HG02642 (cell line): ENCODE data around the gene GOLGA8T.
"Not testable (repeated sequence)": the region's sequence is repeated elsewhere in the genome, so short reads cannot be mapped to it uniquely, and the experiment has no call there.

Experiments
- ATAC-seq: cut with Tn5 transposase; IDR thresholded peaks from one replicate; pipeline ENCODE4 v1.9.1; 2021; ENCODE audit warnings: mild to moderate bottlenecking; ENCODE audit not compliant: unreplicated experiment, poor library complexity

The GOLGA8T gene

GRCh38 chr15:30134751-30135150 lies at the start of gene GOLGA8T:
TSS of gene GOLGA8T (plus strand) at chr15:30135051. CDS start at chr15:30135149, 98 bp downstream.
- ATAC-seq, result not testable (repeated sequence)

- ATAC-seq, result not testable (repeated sequence)
Measured at GRCh38 chr15:30097827-30098226, 37.0 kb upstream of the GOLGA8T start.

- ATAC-seq, result not testable (repeated sequence)
Measured at GRCh38 chr15:30102890-30103289, 32.0 kb upstream of the GOLGA8T start.

GRCh38 chr15:30103941-30104507 lies 30.8 kb upstream of the GOLGA8T start:
- ATAC-seq, result peak; percentile 36

GRCh38 chr15:30110591-30110990 lies 24.3 kb upstream of the GOLGA8T start:
- not testable (repeated sequence) for ATAC-seq

- ATAC-seq, result not testable (repeated sequence)
Measured at GRCh38 chr15:30130066-30130465, 4.8 kb upstream of the GOLGA8T start.

- ATAC-seq, result not testable (repeated sequence)
Measured at GRCh38 chr15:30143246-30143645, 8.4 kb downstream of the GOLGA8T start.

GRCh38 chr15:30149891-30150290 lies 15.0 kb downstream of the GOLGA8T start:
- ATAC-seq, result not testable (repeated sequence)

- ATAC-seq, result not testable (repeated sequence)
Measured at GRCh38 chr15:30162479-30163357, 27.9 kb downstream of the GOLGA8T start.

- ATAC-seq, result not testable (repeated sequence)
Measured at GRCh38 chr15:30163759-30164158, 28.9 kb downstream of the GOLGA8T start.

GRCh38 chr15:30164257-30164656 lies 29.4 kb downstream of the GOLGA8T start:
- not testable (repeated sequence) for ATAC-seq

- ATAC-seq, result not testable (repeated sequence)
Measured at GRCh38 chr15:30167403-30167802, 32.6 kb downstream of the GOLGA8T start.

- not testable (repeated sequence) for ATAC-seq
Measured at GRCh38 chr15:30167886-30168285, 33.0 kb downstream of the GOLGA8T start.

- not testable (repeated sequence) for ATAC-seq
Measured at GRCh38 chr15:30171452-30171851, 36.6 kb downstream of the GOLGA8T start.

- peak; percentile 64 for ATAC-seq
Measured at GRCh38 chr15:30173041-30173608, 38.3 kb downstream of the GOLGA8T start.

- ATAC-seq, result not testable (repeated sequence)
Measured at GRCh38 chr15:30175291-30175690, 40.4 kb downstream of the GOLGA8T start.

- not testable (repeated sequence) for ATAC-seq
Measured at GRCh38 chr15:30176613-30177012, 41.8 kb downstream of the GOLGA8T start.

- ATAC-seq, result not testable (repeated sequence)
Measured at GRCh38 chr15:30179814-30180213, 45.0 kb downstream of the GOLGA8T start.

- ATAC-seq, result not testable (repeated sequence)
Measured at GRCh38 chr15:30185495-30185894, 50.6 kb downstream of the GOLGA8T start.

- ATAC-seq, result not testable (repeated sequence)
Measured at GRCh38 chr15:30187429-30187828, 52.6 kb downstream of the GOLGA8T start.

GRCh38 chr15:30189754-30190153 lies 54.9 kb downstream of the GOLGA8T start:
- not testable (repeated sequence) for ATAC-seq
